Measurements from ENCODE around the gene WDFY3.
"Not testable (repeated sequence)": the region's sequence is repeated elsewhere in the genome, so short reads cannot be mapped to it uniquely, and the experiment has no call there.

The WDFY3 gene

GRCh38 chr4:84672177-84672576 lies 294.3 kb downstream of the WDFY3 start:
- no peak for DNase-seq (ENCODE audit: low spot score)

- DNase-seq (ENCODE audit: low spot score) = no peak
These were observed 297.3 kb downstream of the WDFY3 start for GRCh38 chr4:84669201-84669600.

GRCh38 chr4:84666439-84666838 lies 300.1 kb downstream of the WDFY3 start:
- no peak for DNase-seq (ENCODE audit: low spot score)

DNA sequence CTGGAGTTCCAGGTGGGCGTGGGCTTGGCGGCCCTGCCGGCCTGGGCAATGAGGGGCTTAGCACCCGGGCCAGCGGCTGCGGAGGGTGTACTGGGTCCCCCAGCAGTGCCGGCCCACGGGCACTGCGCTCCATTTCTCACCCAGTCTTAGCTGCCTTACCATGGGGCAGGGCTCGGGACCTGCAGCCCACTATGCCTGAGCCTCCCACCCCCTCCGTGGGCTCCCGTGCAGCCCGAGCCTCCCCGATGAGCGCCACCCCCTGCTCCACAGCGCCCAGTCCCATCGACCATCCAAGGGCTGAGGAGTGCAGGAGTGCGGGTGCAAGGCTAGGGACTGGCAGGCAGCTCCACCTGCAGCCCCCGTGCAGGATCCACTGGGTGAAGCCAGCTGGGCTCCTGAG lies 301.7 kb downstream of the WDFY3 start:
- DNase-seq (ENCODE audit: low spot score) = not testable (repeated sequence)

- DNase-seq (ENCODE audit: low spot score) = no peak
These were observed 305.1 kb downstream of the WDFY3 start for GRCh38 chr4:84661191-84661939.

- no peak for DNase-seq (ENCODE audit: low spot score)
These were observed 305.9 kb downstream of the WDFY3 start for GRCh38 chr4:84660606-84661005.

DNA sequence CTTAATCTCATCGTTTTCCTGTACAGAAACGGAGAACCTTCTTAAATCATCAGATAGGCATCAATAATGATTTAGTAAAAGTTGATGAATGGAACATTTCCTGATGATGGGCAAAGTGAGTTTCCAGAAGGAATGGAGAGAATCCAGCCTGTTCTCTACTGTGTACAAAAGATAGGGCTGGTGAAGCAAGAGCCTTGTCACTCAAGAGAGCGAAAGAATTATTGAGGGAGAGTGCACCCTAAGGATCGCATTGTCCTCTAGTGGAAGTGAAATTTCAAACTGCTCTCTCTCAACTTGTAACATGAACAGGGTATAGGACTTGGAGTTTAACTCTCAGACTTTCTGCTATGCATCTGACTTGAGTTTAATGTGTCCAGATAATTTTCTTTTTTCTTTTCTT lies 314.0 kb downstream of the WDFY3 start:
- DNase-seq (ENCODE audit: low spot score) = no peak

DNA sequence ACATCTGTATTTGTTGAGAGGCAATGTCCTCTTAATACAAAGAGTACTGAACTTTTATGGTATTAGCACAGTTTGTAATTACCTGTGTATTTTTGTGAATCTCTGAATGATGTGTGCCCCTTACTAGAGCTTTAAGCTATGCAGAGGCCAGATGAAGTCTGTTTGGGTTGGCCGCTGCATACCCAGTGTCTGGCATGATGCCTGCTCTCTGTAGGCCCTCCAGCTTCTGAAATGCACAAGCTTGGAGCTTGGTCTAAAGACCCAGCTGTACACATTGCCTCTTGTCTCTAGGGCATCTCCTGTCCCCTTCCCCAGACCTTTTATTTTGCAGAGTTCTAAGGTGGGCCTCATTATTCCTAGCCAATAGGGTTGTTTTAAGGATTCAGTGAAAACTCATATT lies 315.0 kb downstream of the WDFY3 start:
- DNase-seq (ENCODE audit: low spot score) = no peak

DNA sequence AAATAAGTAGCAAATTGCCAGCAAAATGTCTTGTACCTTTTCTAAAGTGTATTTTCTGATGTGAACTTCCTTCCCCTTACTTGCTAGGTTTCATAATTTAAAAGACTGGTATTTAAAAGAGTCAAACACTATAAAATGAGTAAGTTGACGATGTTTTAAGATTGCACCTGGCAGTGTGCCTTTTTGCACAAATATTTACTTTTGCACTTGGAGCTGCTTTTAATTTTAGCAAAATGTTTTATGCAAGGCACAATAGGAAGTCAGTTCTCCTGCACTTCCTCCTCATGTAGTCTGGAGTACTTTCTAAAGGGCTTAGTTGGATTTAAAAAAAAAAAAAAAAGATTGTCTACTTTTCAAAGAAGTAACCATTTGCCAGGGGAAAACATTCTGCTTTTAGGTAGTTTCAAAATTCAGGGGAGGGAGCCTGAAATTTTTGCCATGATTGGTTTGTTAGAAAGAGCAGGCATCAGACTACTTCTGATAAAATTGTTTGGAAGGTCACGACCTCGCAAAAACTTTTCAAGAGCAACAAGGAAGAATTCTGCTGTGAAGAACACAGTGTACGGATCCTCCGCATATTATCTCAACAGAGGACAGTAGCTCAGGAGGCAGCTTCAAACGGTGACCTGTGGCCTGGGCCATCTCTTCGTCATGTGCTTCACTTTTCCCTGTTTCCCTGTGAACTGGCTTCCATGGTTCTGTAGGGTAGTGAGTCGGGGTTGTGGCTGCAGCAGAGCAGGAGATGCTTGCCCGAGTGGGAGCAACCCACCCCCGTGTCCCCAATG lies 317.4 kb downstream of the WDFY3 start:
- DNase-seq (ENCODE audit: low spot score) = no peak

GRCh38 chr4:84648178-84648577 lies 318.3 kb downstream of the WDFY3 start:
- DNase-seq (ENCODE audit: low spot score) = no peak

DNA sequence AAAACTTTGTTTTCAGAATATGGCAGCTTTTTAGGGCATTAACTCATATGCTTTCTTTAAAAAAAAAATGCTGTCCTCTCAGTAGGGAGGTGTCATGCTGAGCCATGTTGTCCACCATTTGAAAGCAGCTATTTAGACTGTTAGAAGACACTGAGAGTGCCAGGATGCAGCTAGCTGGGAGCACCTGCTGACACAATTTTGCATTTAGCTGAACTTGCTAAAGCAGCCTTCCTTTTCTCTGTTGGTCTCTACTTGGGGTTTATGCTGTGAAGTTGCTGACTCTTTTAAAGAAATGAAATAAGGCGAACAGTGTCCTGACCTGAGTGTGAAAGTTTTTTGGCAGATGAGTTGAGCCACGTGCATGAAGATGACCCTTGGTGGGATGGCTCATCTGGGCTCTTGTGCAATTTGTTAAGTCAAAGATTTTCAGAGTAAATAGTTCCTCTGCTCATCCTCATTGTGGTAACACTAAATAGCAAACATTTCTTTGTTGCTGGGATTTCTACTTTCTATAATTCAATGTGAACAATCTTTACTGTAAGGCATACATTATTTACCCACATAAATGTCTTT lies 319.1 kb downstream of the WDFY3 start:
- DNase-seq (ENCODE audit: low spot score) = peak; percentile 10

- DNase-seq (ENCODE audit: low spot score) = no peak
These were observed 322.4 kb downstream of the WDFY3 start for GRCh38 chr4:84644087-84644486.

DNA sequence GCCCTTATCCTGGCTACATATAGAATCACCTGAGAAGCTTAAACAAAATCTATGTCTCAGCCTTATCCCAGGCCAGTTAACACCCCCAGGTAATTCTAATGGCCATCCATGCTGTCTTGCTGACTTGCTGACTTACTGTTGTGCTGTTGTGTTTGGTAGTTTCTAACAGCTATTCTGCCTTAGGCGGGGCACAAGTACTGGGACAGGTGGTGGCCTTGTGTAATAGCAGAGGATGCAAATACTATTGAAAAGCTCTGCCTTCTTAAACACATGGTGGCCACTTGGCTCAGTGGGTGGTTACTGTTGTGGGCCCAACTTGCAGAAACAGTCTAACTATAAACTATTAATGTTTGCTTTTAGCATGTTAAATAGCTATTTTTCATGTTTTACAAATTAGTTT lies 327.3 kb downstream of the WDFY3 start:
- no peak for DNase-seq (ENCODE audit: low spot score)

DNA sequence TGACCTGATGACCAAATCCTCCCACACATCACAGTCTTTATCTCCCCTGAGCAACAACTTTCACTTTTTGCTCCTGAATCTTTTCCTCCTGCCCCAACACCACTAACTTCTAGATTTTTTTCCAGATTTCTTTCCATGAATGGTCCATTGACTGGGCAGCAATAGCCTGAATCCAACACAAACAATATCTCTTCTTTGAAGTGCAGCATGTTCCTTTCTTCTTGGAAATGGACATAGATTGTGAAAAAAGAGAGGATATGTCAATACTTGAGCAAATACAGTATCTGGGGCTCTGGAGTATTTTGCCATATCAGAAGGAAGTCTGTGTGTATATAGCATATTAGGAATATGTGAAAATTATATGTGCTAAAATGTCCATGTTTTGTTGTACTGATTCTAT lies 328.4 kb downstream of the WDFY3 start:
- no peak for DNase-seq (ENCODE audit: low spot score)

DNA sequence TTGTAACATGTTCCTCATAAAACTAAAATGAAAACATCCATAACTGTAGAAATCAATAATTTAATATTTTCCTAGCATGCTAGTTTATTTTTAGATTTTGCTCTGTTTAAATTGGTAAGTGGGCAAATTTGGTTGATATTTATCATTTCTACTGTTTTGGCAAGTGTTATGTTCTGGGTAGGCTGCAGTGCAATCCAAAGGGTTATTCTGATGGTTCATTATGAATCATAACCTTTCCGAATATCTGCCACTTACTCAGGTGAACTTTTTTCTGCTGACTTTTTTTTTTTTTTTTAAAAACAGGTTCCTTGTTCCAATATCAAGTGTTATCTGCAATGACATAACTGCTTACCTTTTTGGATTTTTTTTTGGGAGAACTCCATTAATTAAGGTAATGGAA lies 331.5 kb downstream of the WDFY3 start:
- no peak for DNase-seq (ENCODE audit: low spot score)

DNA sequence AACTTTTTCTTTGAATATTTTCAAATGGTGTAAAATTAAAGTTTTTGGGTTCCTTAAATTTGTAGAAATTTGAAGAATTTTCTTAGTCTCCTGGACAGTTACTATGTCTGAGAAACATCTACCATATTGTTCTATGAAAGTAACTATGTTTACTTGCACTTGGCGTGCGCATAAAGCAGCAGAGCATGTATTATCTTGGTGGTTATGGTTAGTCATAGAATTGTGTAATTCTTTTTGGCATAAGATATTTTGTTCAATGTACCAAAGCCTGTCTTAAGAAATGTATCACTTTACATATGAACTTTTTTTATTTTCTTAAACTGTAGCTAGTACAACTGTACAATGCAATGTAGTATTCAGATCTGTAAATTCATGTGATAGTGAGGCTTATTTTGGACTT lies 334.4 kb downstream of the WDFY3 start:
- no peak for DNase-seq (ENCODE audit: low spot score)

DNA sequence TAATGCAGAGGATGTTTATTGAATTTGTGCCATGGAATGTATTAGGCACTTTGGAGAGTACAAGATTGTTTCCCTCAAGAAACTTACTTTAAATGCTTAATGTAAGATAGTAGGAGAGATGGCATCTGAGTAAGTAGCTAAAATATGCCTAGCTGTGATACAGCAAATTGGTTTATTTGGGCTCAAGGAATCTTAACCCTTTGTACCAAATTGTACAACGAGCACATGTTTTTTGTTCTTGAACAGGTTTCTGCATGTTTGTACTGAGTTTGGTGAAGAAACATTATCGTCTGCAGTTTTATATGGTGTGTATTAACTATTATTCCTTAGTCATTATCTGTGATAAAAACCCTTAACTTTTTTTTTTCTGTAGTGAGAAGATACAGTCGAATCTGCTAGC lies 334.9 kb downstream of the WDFY3 start:
- no peak for DNase-seq (ENCODE audit: low spot score)

DNA sequence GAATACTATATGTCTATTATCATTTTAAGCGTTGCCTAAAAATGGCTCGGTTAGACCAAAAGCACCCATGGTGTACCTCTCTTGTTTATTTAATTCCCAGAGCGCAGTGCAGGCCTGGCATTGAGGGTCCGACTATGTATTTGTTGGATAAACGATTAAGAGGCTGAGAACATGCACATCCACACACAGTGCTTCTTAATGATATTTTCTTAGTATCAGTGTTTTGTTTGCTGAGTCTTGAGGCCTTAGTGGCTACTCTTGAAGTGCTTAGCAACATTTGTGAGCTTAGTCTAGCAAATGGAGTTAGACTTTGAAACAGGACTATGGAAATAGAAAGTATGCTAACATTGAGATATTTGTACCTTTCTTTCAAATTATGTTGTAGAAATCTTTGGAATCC lies 339.8 kb downstream of the WDFY3 start:
- DNase-seq (ENCODE audit: low spot score) = no peak

DNA sequence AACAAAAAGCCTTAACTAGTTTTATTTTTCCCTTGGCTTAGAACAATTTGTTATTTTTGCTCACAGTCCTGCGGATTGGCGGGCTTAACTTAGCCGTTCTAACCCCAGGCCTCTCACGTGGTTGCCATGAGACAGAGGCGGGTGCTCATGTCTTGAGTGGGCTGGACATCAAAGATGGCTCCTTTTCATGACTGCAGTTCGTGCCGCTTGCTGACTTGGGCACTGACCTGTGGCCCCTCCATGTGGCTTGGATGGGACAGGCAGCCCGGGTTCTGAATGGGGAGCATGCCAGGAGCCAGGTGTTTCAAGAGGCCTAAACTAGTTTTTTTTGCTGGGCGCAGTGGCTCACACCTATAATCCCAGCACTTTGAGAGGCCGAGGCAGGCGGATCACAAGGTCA lies 342.8 kb downstream of the WDFY3 start:
- DNase-seq (ENCODE audit: low spot score) = no peak

GRCh38 chr4:84622959-84623358 lies 343.5 kb downstream of the WDFY3 start:
- no peak for DNase-seq (ENCODE audit: low spot score)

Measured in Ammon's horn (tissue), 1 donor.